ENCODE results near the gene DET1.
"Not testable (repeated sequence)": the region's sequence is repeated elsewhere in the genome, so short reads cannot be mapped to it uniquely, and the experiment has no call there.

The DET1 gene

DNA sequence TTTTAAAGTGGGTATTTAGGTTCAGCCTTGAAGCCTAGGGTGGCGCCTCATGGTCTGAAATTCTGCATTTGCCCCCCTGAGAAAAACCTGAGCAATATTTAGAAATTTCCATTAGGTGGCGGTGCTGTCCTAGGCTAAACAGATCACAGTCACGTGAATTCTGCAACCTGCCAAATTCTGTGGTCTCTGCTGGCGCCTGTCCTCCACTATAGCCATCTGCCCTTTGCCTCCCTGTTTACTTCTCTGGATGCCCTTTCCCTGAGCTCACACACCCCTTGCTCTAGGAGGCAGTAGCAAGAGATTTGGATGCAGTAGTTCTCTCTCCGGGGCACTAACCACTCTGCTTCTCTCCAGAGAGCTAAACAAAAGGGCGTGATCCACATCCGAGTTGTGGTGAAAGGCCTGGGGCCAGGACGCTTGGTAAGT, 69.8 kb downstream of the DET1 start:
- no peak overlapping the region for H3K4ac ChIP-seq (ENCODE audit: low read depth in 1 of 2, low read length in 2 of 2)
- H4K8ac ChIP-seq (ENCODE audit: low read length), result no peak overlapping the region
- H3K4me1 ChIP-seq (ENCODE audit: control insufficient read depth, insufficient read depth, low read depth, low read length), result peaks cover 2% of the 10 kb centered on the region
- peaks cover 18 to 67% of the 10 kb centered on the region in 2 experiments for H3K36me3 ChIP-seq (ENCODE audit: control insufficient read depth in 1 of 2, insufficient read depth in 2 of 2, low read depth in 1 of 2, low read length in 2 of 2)
- H2BK5ac ChIP-seq (ENCODE audit: low read depth, low read length, poor library complexity, severe bottlenecking), result no peak overlapping the region
- H3K23ac ChIP-seq (ENCODE audit: low read length in 2 of 2), result no peak overlapping the region
- peak overlapping the region in 1 of 2 experiments; percentile 15 for H2BK12ac ChIP-seq (ENCODE audit: low read length in 2 of 2)
- H3K18ac ChIP-seq (ENCODE audit: low read depth in 1 of 2, low read length in 2 of 2), result no peak overlapping the region
- peaks cover 12% of the 10 kb centered on the region for H3K79me1 ChIP-seq (replicated peaks; ENCODE audit: low read length, poor library complexity, severe bottlenecking)
- no peak overlapping the region for H2BK120ac ChIP-seq (ENCODE audit: low read depth, low read length)
- H4K91ac ChIP-seq (ENCODE audit: low read length), result no peak overlapping the region
- no peak overlapping the region for H3K27ac ChIP-seq (ENCODE audit: low read length, poor library complexity, severe bottlenecking)
- peak overlapping the region; percentile 27 for H3K9ac ChIP-seq (ENCODE audit: low read length)
- DNase-seq, result peak; percentile 63
- no peaks in the 10 kb centered on the region for H3K27me3 ChIP-seq (ENCODE audit: control insufficient read depth in 1 of 2, insufficient read depth in 1 of 2, low read length in 2 of 2)
- no peak overlapping the region for H3K14ac ChIP-seq (ENCODE audit: low read length in 2 of 2)
- no peak overlapping the region for H2AK5ac ChIP-seq (ENCODE audit: low read length, severe bottlenecking)
- H3K9me3 ChIP-seq (ENCODE audit: control insufficient read depth, low read length), result no peaks in the 10 kb centered on the region
- 60% methylated on average over 8 of the region's 8 CpGs for WGBS
- H2AFZ ChIP-seq (ENCODE audit: low read depth, low read length), result no peak overlapping the region
- no peak overlapping the region for H3K4me3 ChIP-seq (ENCODE audit: insufficient read depth in 1 of 2, low read depth in 1 of 2, low read length in 2 of 2)
- no peak overlapping the region for H2BK15ac ChIP-seq (ENCODE audit: low read depth, poor library complexity, severe bottlenecking)
- H3K4me2 ChIP-seq (ENCODE audit: low read length, poor library complexity, severe bottlenecking), result no peak overlapping the region

DNA sequence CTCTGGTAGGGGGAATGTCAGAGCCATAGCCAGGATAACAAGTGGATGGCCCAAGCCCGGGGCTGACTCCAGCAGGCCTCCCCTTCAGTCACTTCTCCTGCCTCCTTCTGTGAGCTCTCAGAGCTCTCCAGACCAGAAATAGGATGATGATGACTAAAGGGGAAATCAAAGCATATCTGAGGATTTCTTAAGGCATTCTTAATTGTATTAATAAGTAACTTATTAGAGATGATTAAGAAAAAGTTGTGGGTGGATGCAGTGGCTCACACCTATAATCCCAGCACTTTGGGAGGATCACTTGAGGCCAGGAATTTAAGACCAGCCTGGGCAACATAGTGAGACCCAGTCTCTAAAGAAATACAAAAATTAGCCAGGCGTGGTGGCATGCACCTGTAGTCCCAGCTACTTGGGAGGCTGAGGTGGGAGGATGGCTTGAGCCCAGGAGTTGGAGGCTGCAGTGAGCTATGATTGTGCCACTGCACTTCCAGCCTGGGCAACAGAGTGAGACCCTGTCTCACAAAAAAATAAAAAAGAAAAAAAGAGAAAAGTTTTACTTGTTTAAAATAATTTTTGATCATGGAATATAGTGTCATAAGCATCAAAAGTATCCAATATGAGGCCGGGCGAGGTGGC, 72.7 kb downstream of the DET1 start:
- Histone ChIP-seq H3K79me1 (replicated peaks; ENCODE audit: low read length, poor library complexity, severe bottlenecking) (peaks cover 24% of the 10 kb centered on the region), H3K36me3 (ENCODE audit: control insufficient read depth in 1 of 2, insufficient read depth in 2 of 2, low read depth in 1 of 2, low read length in 2 of 2) (peaks cover 18 to 79% of the 10 kb centered on the region in 2 experiments)
- not testable (repeated sequence) for H2BK5ac ChIP-seq (ENCODE audit: low read depth, low read length, poor library complexity, severe bottlenecking); H3K9ac ChIP-seq (ENCODE audit: low read length); H3K4me2 ChIP-seq (ENCODE audit: low read length, poor library complexity, severe bottlenecking); H2AK5ac ChIP-seq (ENCODE audit: low read length, severe bottlenecking); H3K27ac ChIP-seq (ENCODE audit: low read length, poor library complexity, severe bottlenecking); H3K23ac ChIP-seq (ENCODE audit: low read length in 2 of 2); H2BK120ac ChIP-seq (ENCODE audit: low read depth, low read length); H2AFZ ChIP-seq (ENCODE audit: low read depth, low read length); DNase-seq; H4K8ac ChIP-seq (ENCODE audit: low read length); H3K4me3 ChIP-seq (ENCODE audit: insufficient read depth in 1 of 2, low read depth in 1 of 2, low read length in 2 of 2); H3K4ac ChIP-seq (ENCODE audit: low read depth in 1 of 2, low read length in 2 of 2); H3K14ac ChIP-seq (ENCODE audit: low read length in 2 of 2); H4K91ac ChIP-seq (ENCODE audit: low read length); H2BK12ac ChIP-seq (ENCODE audit: low read length in 2 of 2); H3K4me1 ChIP-seq (ENCODE audit: control insufficient read depth, insufficient read depth, low read depth, low read length); H3K9me3 ChIP-seq (ENCODE audit: control insufficient read depth, low read length); H2BK15ac ChIP-seq (ENCODE audit: low read depth, poor library complexity, severe bottlenecking); H3K18ac ChIP-seq (ENCODE audit: low read depth in 1 of 2, low read length in 2 of 2); H3K27me3 ChIP-seq (ENCODE audit: control insufficient read depth in 1 of 2, insufficient read depth in 1 of 2, low read length in 2 of 2)
- 95% methylated on average over 4 of the region's 4 CpGs for WGBS

DNA sequence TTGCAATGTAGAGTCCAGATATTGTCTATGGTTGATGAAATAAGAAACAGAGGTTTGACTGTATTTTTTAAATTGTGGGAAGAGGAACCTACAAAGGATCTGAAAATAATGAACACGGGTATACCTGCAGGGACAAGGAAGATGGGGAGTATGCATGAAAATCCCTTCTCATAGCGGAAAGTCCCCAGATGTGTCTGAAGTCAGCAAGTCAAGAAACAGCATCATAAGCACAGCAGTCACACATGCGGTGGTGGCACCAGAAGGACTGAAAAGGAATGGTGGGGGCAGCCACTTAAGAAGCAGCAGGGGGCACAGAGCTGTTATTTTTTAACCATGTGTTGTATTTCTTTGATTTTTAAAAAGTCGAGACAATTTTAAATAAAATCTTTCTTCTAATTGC, 74.3 kb downstream of the DET1 start:
- Histone ChIP-seq H3K4me3 (ENCODE audit: insufficient read depth in 1 of 2, low read depth in 1 of 2, low read length in 2 of 2) (no peak overlapping the region), H2BK12ac (ENCODE audit: low read length in 2 of 2) (no peak overlapping the region), H3K4me1 (ENCODE audit: control insufficient read depth, insufficient read depth, low read depth, low read length) (peaks cover 7% of the 10 kb centered on the region), H3K9me3 (ENCODE audit: control insufficient read depth, low read length) (no peaks in the 10 kb centered on the region), H4K8ac (ENCODE audit: low read length) (no peak overlapping the region), H4K91ac (ENCODE audit: low read length) (no peak overlapping the region), H3K23ac (ENCODE audit: low read length in 2 of 2) (no peak overlapping the region), H2AK5ac (ENCODE audit: low read length, severe bottlenecking) (no peak overlapping the region), H3K4ac (ENCODE audit: low read depth in 1 of 2, low read length in 2 of 2) (no peak overlapping the region), H3K9ac (ENCODE audit: low read length) (no peak overlapping the region), H3K14ac (ENCODE audit: low read length in 2 of 2) (no peak overlapping the region), H2BK15ac (ENCODE audit: low read depth, poor library complexity, severe bottlenecking) (no peak overlapping the region), H3K18ac (ENCODE audit: low read depth in 1 of 2, low read length in 2 of 2) (no peak overlapping the region), H3K36me3 (ENCODE audit: control insufficient read depth in 1 of 2, insufficient read depth in 2 of 2, low read depth in 1 of 2, low read length in 2 of 2) (peaks cover 6 to 66% of the 10 kb centered on the region in 2 experiments), H2BK120ac (ENCODE audit: low read depth, low read length) (no peak overlapping the region), H3K27ac (ENCODE audit: low read length, poor library complexity, severe bottlenecking) (no peak overlapping the region), H3K79me1 (replicated peaks; ENCODE audit: low read length, poor library complexity, severe bottlenecking) (peaks cover 32% of the 10 kb centered on the region), H3K27me3 (ENCODE audit: control insufficient read depth in 1 of 2, insufficient read depth in 1 of 2, low read length in 2 of 2) (no peaks in the 10 kb centered on the region), H2AFZ (ENCODE audit: low read depth, low read length) (no peak overlapping the region), H2BK5ac (ENCODE audit: low read depth, low read length, poor library complexity, severe bottlenecking) (no peak overlapping the region), H3K4me2 (ENCODE audit: low read length, poor library complexity, severe bottlenecking) (no peak overlapping the region)
- DNase-seq, result no peak
- 94% methylated on average over 3 of the region's 4 CpGs for WGBS

DNA sequence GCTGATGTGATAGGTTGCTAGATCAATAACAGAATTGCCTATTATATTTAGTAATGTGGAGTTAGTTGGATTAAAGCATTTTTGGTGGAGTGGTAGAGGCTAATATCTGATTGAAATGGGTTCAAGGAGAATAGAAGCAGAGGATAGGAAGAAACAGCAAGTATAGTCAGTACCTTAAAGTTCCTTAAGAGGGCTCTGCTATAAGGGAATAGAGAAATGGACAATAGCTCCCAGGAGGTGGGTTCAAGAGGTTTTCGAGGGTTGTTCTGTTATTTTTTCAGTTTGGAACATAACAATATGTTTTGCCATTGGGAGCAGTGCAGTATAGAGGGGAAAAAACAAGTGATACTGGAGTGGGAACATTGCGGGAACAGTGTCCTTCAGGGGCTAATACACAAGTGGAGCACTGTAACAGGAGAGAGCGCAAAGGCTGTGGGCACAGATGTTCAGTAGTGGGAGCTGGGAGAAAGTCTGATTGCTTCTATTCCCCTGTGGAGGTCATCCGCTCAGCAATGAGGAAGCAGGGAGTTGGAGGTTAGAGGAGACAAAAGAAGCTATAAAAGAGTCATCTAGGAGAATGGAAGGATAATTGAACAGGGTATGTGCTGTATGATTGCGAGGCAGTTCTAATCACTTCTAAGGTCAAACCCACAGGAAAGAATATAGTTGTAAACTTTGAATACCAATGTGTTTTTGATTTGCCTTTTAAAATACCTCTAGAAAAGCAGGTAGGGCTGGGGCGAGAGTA, 75.7 kb downstream of the DET1 start:
- no peak overlapping the region for H3K4me2 ChIP-seq (ENCODE audit: low read length, poor library complexity, severe bottlenecking)

More for the DNA sequence above, 75.7 kb downstream of the DET1 start:
- peaks cover 6 to 54% of the 10 kb centered on the region in 2 experiments for H3K36me3 ChIP-seq (ENCODE audit: control insufficient read depth in 1 of 2, insufficient read depth in 2 of 2, low read depth in 1 of 2, low read length in 2 of 2)
- H3K27me3 ChIP-seq (ENCODE audit: control insufficient read depth in 1 of 2, insufficient read depth in 1 of 2, low read length in 2 of 2), result no peaks in the 10 kb centered on the region
- peak overlapping the region; percentile 24 for H3K9ac ChIP-seq (ENCODE audit: low read length)
- H3K79me1 ChIP-seq (replicated peaks; ENCODE audit: low read length, poor library complexity, severe bottlenecking), result peaks cover 34% of the 10 kb centered on the region
- H3K4ac ChIP-seq (ENCODE audit: low read depth in 1 of 2, low read length in 2 of 2), result no peak overlapping the region
- WGBS, result 99% methylated on average over 6 of the region's 6 CpGs
- no peaks in the 10 kb centered on the region for H3K9me3 ChIP-seq (ENCODE audit: control insufficient read depth, low read length)
- H2BK5ac ChIP-seq (ENCODE audit: low read depth, low read length, poor library complexity, severe bottlenecking), result no peak overlapping the region
- no peak for DNase-seq
- peaks cover 7% of the 10 kb centered on the region for H3K4me1 ChIP-seq (ENCODE audit: control insufficient read depth, insufficient read depth, low read depth, low read length)
- H2AK5ac ChIP-seq (ENCODE audit: low read length, severe bottlenecking), result no peak overlapping the region
- no peak overlapping the region for H3K4me3 ChIP-seq (ENCODE audit: insufficient read depth in 1 of 2, low read depth in 1 of 2, low read length in 2 of 2)
- no peak overlapping the region for H4K8ac ChIP-seq (ENCODE audit: low read length)
- no peak overlapping the region for H2AFZ ChIP-seq (ENCODE audit: low read depth, low read length)
- H3K14ac ChIP-seq (ENCODE audit: low read length in 2 of 2), result no peak overlapping the region
- no peak overlapping the region for H3K27ac ChIP-seq (ENCODE audit: low read length, poor library complexity, severe bottlenecking)
- H4K91ac ChIP-seq (ENCODE audit: low read length), result no peak overlapping the region
- H3K18ac ChIP-seq (ENCODE audit: low read depth in 1 of 2, low read length in 2 of 2), result no peak overlapping the region
- no peak overlapping the region for H3K23ac ChIP-seq (ENCODE audit: low read length in 2 of 2)
- H2BK15ac ChIP-seq (ENCODE audit: low read depth, poor library complexity, severe bottlenecking), result no peak overlapping the region
- no peak overlapping the region for H2BK12ac ChIP-seq (ENCODE audit: low read length in 2 of 2)
- H2BK120ac ChIP-seq (ENCODE audit: low read depth, low read length), result no peak overlapping the region
